ENCODE results near the gene TSPAN18. TPM values are rescaled to one million over a fixed set of nuclear protein-coding genes. Genes with fewer than 3 reads are reported as not detected.

The TSPAN18 gene
- total and polyA plus RNA-seq, 8 donors = 27.2 to 85.8 (median 63.7) TPM

GRCh38 chr11:44734843-44735381 lies 8.2 kb downstream of the TSPAN18 start:
- Histone ChIP-seq H3K27me3 (peaks cover 0 to 15% of the 10 kb centered on the region in 2 donors), H3K4me3 (no peak overlapping the region), H3K36me3 (no peaks in the 10 kb centered on the region), H3K27ac (no peak overlapping the region), H3K4me1 (peaks cover 0 to 3% of the 10 kb centered on the region in 2 donors), H3K9me3 (no peaks in the 10 kb centered on the region)
- no peak for DNase-seq
- intact Hi-C loops (cut with DNase I) = no loop called here
- TF ChIP-seq, protein P1, sequence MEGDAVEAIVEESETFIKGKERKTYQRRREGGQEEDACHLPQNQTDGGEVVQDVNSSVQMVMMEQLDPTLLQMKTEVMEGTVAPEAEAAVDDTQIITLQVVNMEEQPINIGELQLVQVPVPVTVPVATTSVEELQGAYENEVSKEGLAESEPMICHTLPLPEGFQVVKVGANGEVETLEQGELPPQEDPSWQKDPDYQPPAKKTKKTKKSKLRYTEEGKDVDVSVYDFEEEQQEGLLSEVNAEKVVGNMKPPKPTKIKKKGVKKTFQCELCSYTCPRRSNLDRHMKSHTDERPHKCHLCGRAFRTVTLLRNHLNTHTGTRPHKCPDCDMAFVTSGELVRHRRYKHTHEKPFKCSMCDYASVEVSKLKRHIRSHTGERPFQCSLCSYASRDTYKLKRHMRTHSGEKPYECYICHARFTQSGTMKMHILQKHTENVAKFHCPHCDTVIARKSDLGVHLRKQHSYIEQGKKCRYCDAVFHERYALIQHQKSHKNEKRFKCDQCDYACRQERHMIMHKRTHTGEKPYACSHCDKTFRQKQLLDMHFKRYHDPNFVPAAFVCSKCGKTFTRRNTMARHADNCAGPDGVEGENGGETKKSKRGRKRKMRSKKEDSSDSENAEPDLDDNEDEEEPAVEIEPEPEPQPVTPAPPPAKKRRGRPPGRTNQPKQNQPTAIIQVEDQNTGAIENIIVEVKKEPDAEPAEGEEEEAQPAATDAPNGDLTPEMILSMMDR (IDR thresholded peaks at IDR 0.05) = no peak
- no peak for ATAC-seq

GRCh38 chr11:44736791-44737190 lies 10.0 kb downstream of the TSPAN18 start:
- intact Hi-C loops (cut with DNase I) = no loop called here
- Histone ChIP-seq H3K27ac (no peak overlapping the region), H3K27me3 (peaks cover 0 to 9% of the 10 kb centered on the region in 2 donors), H3K36me3 (no peaks in the 10 kb centered on the region), H3K4me3 (no peak overlapping the region), H3K9me3 (no peaks in the 10 kb centered on the region), H3K4me1 (peaks cover 0 to 5% of the 10 kb centered on the region in 2 donors)
- TF ChIP-seq, protein P1 (IDR thresholded peaks at IDR 0.05) = no peak
- DNase-seq (no peak), ATAC-seq (no peak)

DNA sequence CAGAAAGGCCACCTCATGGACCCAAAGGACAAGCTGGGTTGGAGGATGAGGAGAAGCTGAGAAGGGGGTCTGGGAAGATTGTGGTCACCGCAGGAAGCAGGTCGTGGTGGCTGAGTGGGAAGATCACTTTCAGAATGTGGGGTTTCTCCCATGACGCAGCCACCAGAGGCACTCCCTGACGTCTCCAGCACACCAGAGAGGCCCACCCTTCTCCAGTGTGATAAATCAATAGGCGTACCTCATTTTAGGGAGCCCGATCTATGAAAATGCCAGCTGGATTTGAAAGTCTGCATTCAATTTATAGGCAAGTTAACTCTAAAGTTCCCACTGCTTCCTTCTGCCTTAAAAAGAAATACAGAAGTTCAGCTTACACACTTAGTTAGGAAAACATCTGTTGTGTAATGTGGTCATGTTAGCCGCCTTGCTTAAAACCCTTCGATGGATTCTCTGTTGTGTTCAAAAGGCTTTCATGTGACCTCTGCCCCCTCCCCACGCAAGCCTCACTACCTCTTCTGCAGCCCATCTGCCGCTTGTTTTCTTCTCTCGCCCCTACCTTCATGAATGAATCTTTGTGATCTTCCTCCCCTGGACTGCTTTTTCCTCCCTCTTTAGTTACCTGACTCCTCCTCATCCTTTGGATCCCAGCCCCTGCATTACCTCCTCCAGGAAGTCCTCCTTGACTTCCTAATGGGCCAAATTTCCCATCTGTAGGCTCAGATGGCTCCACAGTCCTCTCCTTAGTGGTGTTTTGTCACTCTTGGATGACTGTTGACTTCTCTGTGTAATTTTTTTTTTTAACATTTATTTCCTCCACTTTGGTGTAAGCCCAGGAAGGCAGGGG lies 10.7 kb downstream of the TSPAN18 start:
- Histone ChIP-seq H3K27ac (no peak overlapping the region), H3K9me3 (no peaks in the 10 kb centered on the region), H3K4me3 (no peak overlapping the region), H3K27me3 (peaks cover 0 to 9% of the 10 kb centered on the region in 2 donors), H3K4me1 (peaks cover 0 to 7% of the 10 kb centered on the region in 2 donors), H3K36me3 (no peaks in the 10 kb centered on the region)
- TF ChIP-seq, protein P1 (IDR thresholded peaks at IDR 0.05) = no peak
- DNase-seq (no peak), ATAC-seq (no peak)
- intact Hi-C loops (cut with DNase I) = no loop called here

DNA sequence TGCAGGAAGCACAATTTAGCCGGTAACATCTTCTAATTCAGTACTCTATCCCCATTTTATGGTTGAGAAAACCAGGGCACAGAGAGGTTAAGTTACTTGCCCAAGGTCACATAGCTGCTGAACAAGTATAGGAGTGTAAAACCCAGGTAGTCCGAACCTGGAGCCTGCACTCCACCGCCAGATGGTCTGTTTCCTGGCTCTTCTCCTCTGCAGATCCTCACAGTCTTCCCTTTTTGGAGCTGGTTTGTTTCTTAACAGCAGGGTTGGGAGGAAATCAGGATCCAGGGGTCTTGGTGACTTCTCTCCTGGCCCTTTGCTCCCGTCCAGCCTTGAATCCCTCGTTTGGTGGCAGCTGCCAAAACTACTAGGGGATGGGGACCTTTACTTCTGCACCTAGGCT lies 12.0 kb downstream of the TSPAN18 start:
- TF ChIP-seq, protein P1 (IDR thresholded peaks at IDR 0.05) = no peak
- Histone ChIP-seq H3K27ac (no peak overlapping the region), H3K36me3 (no peaks in the 10 kb centered on the region), H3K4me3 (no peak overlapping the region), H3K27me3 (peaks cover 0 to 9% of the 10 kb centered on the region in 2 donors), H3K9me3 (no peaks in the 10 kb centered on the region), H3K4me1 (peaks cover 0 to 7% of the 10 kb centered on the region in 2 donors)
- intact Hi-C loops (cut with DNase I) = no loop called here
- ATAC-seq (no peak), DNase-seq (no peak)

GRCh38 chr11:44740967-44741366 lies 14.2 kb downstream of the TSPAN18 start:
- H3K27me3 ChIP-seq = peaks cover 0 to 9% of the 10 kb centered on the region in 2 donors
- intact Hi-C loops (cut with DNase I) = no loop called here
- DNase-seq (no peak), ATAC-seq (no peak)
- TF ChIP-seq, protein P1 (IDR thresholded peaks at IDR 0.05) = no peak
- peak overlapping the region in 1 of 2 donors; percentile 20 for H3K27ac ChIP-seq
- no peaks in the 10 kb centered on the region for H3K36me3 ChIP-seq
- no peaks in the 10 kb centered on the region for H3K9me3 ChIP-seq
- H3K4me1 ChIP-seq = peaks cover 0 to 7% of the 10 kb centered on the region in 2 donors
- H3K4me3 ChIP-seq = no peak overlapping the region
